ENCODE data around the gene SENP5.

DNA sequence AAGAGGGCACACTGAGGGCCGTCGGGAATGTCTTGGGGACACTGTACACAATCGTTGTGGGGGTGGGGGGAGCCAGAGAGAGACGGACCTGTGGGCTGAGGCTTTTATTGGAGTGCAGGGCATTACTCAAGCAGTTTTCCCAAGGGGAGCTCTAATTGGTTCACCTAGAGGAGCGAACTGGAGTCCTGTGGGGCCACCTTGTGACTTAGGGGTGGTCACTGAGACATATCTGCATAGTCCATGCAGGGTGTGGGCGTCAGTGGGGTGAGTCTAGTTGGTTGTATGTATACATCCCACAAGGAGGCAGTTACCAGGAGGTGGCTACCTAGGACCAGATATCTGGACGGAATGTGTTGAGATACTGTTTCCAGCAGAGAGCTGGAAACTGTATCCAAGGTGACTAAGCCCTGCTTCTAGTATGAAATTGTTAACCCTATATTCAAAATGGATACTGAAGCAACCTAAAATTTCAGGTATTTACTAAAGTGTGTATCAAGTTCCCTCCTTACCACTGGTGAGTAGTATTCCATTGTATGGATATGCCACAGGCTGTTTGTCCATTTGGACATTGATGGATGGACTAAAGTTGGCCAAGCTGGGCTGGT, 103.5 kb downstream of the SENP5 start:
- TF ChIP-seq, protein P1, sequence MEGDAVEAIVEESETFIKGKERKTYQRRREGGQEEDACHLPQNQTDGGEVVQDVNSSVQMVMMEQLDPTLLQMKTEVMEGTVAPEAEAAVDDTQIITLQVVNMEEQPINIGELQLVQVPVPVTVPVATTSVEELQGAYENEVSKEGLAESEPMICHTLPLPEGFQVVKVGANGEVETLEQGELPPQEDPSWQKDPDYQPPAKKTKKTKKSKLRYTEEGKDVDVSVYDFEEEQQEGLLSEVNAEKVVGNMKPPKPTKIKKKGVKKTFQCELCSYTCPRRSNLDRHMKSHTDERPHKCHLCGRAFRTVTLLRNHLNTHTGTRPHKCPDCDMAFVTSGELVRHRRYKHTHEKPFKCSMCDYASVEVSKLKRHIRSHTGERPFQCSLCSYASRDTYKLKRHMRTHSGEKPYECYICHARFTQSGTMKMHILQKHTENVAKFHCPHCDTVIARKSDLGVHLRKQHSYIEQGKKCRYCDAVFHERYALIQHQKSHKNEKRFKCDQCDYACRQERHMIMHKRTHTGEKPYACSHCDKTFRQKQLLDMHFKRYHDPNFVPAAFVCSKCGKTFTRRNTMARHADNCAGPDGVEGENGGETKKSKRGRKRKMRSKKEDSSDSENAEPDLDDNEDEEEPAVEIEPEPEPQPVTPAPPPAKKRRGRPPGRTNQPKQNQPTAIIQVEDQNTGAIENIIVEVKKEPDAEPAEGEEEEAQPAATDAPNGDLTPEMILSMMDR (IDR thresholded peaks at IDR 0.05; ENCODE audit: low read length) = no peak
- no peak for TF ChIP-seq EZH2 (optimal IDR thresholded peaks at IDR 0.05; ENCODE audit: low read depth, low read length)
- no peak for TF ChIP-seq EZH2phosphoT487 (IDR thresholded peaks at IDR 0.05; ENCODE audit: low read length)

Data from MM.1S (cell line).